KMS-11 (cell line): ENCODE data around the gene TMTC1.

Source experiments
- H2AFZ ChIP-seq: fragments of 200-600 bp; sonication (generic); 2 replicates; pipeline ENCODE4 v1.6.1; 2016; ENCODE audit warnings: antibody characterized with exemption, mixed run types, low read depth
- H3K27ac ChIP-seq: fragments of 200-600 bp; sonication (generic); 2 replicates; pipeline ENCODE4 v1.6.1; 2016; ENCODE audit warnings: mild to moderate bottlenecking, mixed run types
- H3K27me3 ChIP-seq: fragments of 200-600 bp; sonication (generic); 2 replicates; pipeline ENCODE4 v1.6.1; 2017; ENCODE audit warnings: mild to moderate bottlenecking, low read depth, mixed run types, moderate library complexity; ENCODE audit not compliant: insufficient read depth
- H3K36me3 ChIP-seq: fragments of 200-600 bp; sonication (generic); 2 replicates; pipeline ENCODE4 v1.6.1; 2017; ENCODE audit warnings: mild to moderate bottlenecking, mixed run types; ENCODE audit not compliant: insufficient read depth
- H3K4me1 ChIP-seq: fragments of 200-600 bp; sonication (generic); 2 replicates; pipeline ENCODE4 v1.6.1; 2016; ENCODE audit warnings: mild to moderate bottlenecking, low read depth, mixed run types; ENCODE audit not compliant: poor library complexity, severe bottlenecking
- H3K4me2 ChIP-seq: fragments of 200-600 bp; sonication (generic); 2 replicates; pipeline ENCODE4 v1.7.0; 2016; ENCODE audit warnings: mild to moderate bottlenecking, mixed run types
- H3K4me3 ChIP-seq: fragments of 200-600 bp; sonication (generic); IDR thresholded peaks from 2 replicates; pipeline ENCODE4 v1.6.1; 2017; ENCODE audit warnings: low read depth, low read length, mixed read lengths; ENCODE audit not compliant: insufficient read depth
- H3K79me2 ChIP-seq: fragments of 200-600 bp; sonication (generic); 2 replicates; pipeline ENCODE4 v1.6.1; 2016; ENCODE audit warnings: low read depth, mixed run types; ENCODE audit not compliant: insufficient read depth
- H3K9ac ChIP-seq: fragments of 200-600 bp; sonication (generic); 2 replicates; pipeline ENCODE4 v1.6.1; 2016; ENCODE audit warnings: mild to moderate bottlenecking, mixed run types
- H4K20me1 ChIP-seq: fragments of 200-600 bp; sonication (generic); 2 replicates; pipeline ENCODE4 v1.6.1; 2016; ENCODE audit warnings: mild to moderate bottlenecking, mixed run types; ENCODE audit not compliant: insufficient read depth
- TF ChIP-seq, protein P1 (sequence below): fragments of 200-600 bp; sonication (generic); conservative IDR thresholded peaks from 2 replicates; pipeline ENCODE4 v1.6.1; 2017; ENCODE audit warnings: low read depth, mild to moderate bottlenecking, antibody characterized with exemption, low read length, moderate library complexity, mixed read lengths

Gene TMTC1

DNA sequence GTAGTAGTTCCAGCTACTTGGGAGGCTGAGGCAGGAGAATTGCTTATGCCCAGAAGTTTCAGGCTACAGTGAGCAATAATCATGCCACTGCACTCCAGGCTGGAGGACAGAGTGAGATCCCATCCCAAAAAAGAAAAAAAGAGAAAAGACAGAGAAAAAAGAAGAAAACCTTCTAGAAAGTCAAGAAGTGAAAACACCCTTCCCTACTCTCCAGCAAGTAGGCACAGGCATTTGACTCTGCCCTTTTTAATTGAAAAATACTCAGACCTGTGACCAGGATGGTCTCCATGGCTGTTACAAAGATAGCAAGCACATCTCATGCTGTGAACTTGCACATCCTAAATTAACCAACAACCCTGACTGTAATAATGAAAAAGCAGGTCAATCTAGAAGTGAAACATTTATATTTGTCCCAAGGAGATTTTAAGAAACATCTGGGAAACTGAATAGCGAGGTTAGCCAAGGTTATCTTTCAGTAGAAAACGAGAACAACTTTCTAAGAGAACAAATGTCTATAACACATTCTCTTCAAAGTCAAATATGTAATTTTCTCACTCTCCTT lies 2.0 kb downstream of the TMTC1 start:
- H3K9ac ChIP-seq, result peak overlapping the region; percentile 87
- peak overlapping the region; percentile 82; the same call in 1 of the 2 replicates for H2AFZ ChIP-seq
- peaks cover 41% of the 10 kb centered on the region for H3K79me2 ChIP-seq
- H3K27ac ChIP-seq, result peak overlapping the region; percentile 81
- TF ChIP-seq, protein P1, sequence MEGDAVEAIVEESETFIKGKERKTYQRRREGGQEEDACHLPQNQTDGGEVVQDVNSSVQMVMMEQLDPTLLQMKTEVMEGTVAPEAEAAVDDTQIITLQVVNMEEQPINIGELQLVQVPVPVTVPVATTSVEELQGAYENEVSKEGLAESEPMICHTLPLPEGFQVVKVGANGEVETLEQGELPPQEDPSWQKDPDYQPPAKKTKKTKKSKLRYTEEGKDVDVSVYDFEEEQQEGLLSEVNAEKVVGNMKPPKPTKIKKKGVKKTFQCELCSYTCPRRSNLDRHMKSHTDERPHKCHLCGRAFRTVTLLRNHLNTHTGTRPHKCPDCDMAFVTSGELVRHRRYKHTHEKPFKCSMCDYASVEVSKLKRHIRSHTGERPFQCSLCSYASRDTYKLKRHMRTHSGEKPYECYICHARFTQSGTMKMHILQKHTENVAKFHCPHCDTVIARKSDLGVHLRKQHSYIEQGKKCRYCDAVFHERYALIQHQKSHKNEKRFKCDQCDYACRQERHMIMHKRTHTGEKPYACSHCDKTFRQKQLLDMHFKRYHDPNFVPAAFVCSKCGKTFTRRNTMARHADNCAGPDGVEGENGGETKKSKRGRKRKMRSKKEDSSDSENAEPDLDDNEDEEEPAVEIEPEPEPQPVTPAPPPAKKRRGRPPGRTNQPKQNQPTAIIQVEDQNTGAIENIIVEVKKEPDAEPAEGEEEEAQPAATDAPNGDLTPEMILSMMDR, result no peak
- H3K4me3 ChIP-seq, result no peak overlapping the region
- no peaks in the 10 kb centered on the region for H3K36me3 ChIP-seq
- peaks cover 48% of the 10 kb centered on the region for H3K4me1 ChIP-seq
- no peaks in the 10 kb centered on the region for H4K20me1 ChIP-seq
- no peaks in the 10 kb centered on the region for H3K27me3 ChIP-seq
- H3K4me2 ChIP-seq, result peak overlapping the region; percentile 89

DNA sequence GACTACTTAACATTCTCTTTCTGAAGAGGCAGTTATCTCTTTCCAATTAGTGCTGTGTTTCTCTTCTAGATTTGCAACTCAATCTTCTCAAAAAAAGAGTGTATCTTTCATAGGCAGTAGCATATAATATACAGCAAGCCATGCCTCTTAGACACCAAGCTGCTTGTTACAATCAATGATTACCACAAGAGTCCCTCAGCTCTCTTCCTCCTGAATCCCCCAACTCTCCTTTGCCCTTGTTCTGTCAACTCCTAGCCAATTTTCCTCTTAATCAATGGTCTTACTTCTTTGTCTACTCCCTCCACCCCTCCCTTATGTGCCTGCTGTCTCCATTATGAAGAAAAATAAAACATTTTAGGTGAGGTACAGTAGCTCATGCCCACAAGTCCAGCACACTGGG lies 2.6 kb downstream of the TMTC1 start:
- Histone ChIP-seq H2AFZ (no peak overlapping the region), H3K79me2 (peaks cover 43% of the 10 kb centered on the region), H3K4me2 (peak overlapping the region; percentile 89), H3K9ac (peak overlapping the region; percentile 87), H3K4me1 (peaks cover 48% of the 10 kb centered on the region), H3K36me3 (no peaks in the 10 kb centered on the region; the same call in 1 of the 2 replicates), H3K27me3 (no peaks in the 10 kb centered on the region), H3K4me3 (no peak overlapping the region), H4K20me1 (no peaks in the 10 kb centered on the region), H3K27ac (peak overlapping the region; percentile 81)
- TF ChIP-seq, protein P1, result no peak

DNA sequence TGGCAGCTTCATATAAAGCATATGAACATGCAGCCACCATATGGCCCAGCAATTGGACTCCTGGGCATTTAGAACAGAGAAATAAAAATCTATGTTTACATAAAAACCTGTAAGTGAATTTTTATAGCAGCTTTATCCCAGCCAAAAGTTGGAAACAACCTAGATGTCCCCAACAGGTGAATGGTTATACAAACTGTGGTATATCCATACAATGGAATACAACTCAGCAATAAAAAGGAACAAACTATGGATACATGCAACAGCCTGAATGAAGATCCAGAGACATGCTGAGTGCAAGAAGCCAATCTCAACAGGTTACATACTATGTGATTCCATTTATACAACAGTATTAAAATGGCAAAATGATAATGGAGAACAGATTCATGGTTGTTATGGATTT lies 3.7 kb downstream of the TMTC1 start:
- H3K4me2 ChIP-seq, result peak overlapping the region; percentile 89; the same call in 1 of the 2 replicates
- no peak overlapping the region for H3K4me3 ChIP-seq
- no peaks in the 10 kb centered on the region for H4K20me1 ChIP-seq
- H3K27me3 ChIP-seq, result no peaks in the 10 kb centered on the region
- H3K79me2 ChIP-seq, result peaks cover 52% of the 10 kb centered on the region
- TF ChIP-seq, protein P1, result no peak
- H3K4me1 ChIP-seq, result peaks cover 44% of the 10 kb centered on the region
- H3K36me3 ChIP-seq, result no peaks in the 10 kb centered on the region; the same call in 1 of the 2 replicates
- H3K9ac ChIP-seq, result no peak overlapping the region
- no peak overlapping the region for H2AFZ ChIP-seq
- H3K27ac ChIP-seq, result no peak overlapping the region; the same call in 1 of the 2 replicates

DNA sequence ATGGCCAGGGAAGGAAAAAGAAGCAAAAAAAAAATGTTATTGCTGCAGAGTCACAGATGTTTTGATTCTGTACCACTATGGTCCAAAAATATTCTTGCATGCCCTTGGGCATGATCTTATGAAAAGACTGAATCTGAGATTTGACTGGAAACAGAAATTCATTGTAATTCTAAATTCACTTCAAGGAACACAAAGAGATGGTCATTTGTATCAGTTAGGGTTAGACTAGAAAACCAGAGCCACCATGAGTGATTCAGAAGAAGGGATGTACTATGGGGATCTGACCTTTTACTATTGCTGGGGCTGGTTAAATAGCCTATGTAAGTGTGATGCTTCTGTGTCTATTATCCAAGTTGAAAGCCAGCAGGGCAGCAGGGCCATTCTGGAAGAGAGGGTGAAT lies 5.2 kb downstream of the TMTC1 start:
- Histone ChIP-seq H3K79me2 (peaks cover 63% of the 10 kb centered on the region), H3K27me3 (no peaks in the 10 kb centered on the region), H3K9ac (no peak overlapping the region), H2AFZ (no peak overlapping the region), H3K4me3 (no peak overlapping the region), H3K27ac (no peak overlapping the region), H3K4me2 (peak overlapping the region; percentile 33; the same call in 1 of the 2 replicates), H3K4me1 (peaks cover 40% of the 10 kb centered on the region), H4K20me1 (no peaks in the 10 kb centered on the region), H3K36me3 (no peaks in the 10 kb centered on the region; the same call in 1 of the 2 replicates)
- TF ChIP-seq, protein P1, result no peak
